ENCODE data around the gene ALG13.

Gene ALG13

DNA sequence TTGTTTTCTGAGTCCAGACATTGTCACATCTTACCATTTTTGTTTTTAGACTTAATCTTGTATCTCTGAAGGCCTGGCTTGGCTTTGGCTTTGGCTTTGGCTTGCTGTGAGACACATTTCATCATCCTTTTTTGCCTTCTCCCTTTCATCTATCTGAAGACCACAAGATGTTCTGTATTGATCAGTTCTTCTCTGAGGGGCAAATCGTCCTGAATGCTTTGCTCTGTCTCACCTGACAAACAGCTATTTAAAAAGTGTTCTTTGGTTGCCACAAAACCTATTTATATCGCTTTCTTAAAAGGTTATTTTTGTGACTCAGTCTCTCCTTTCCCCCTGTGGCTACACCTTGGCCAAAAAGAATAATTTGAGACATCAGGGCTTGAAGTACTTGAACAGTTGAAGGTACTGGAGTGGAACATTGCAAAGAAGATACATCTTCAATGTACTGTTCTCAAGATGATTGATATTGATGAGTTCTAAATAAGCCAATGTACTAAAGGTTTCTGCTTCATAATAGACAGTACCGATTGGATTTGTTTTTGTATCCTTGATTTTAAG, 80.7 kb downstream of the ALG13 start:
- Histone ChIP-seq H4K20me1 (ENCODE audit: low read depth, low read length) (no peaks in the 10 kb centered on the region), H3K79me2 (ENCODE audit: insufficient read depth, low read length) (no peaks in the 10 kb centered on the region), H3K27me3 (ENCODE audit: low read length) (no peaks in the 10 kb centered on the region), H3K9me2 (replicated peaks; ENCODE audit: insufficient read depth, low read length) (no peaks in the 10 kb centered on the region), H3K9me3 (ENCODE audit: insufficient read depth, low read length) (no peaks in the 10 kb centered on the region), H3K4me2 (ENCODE audit: low read depth, low read length, poor library complexity, severe bottlenecking) (no peak overlapping the region), H2AFZ (ENCODE audit: low read depth, low read length, severe bottlenecking) (no peak overlapping the region), H3K27ac (ENCODE audit: low read depth, low read length) (no peak overlapping the region), H3K36me3 (ENCODE audit: low read length) (peaks cover 3% of the 10 kb centered on the region; the same call in 1 of the 2 replicates), H3K4me3 (ENCODE audit: insufficient read depth, low read length, poor library complexity, severe bottlenecking) (no peak overlapping the region), H3F3A (ENCODE audit: insufficient read depth) (no peaks in the 10 kb centered on the region), H3K9ac (ENCODE audit: low read length) (no peak overlapping the region)
- TF ChIP-seq, protein P1, sequence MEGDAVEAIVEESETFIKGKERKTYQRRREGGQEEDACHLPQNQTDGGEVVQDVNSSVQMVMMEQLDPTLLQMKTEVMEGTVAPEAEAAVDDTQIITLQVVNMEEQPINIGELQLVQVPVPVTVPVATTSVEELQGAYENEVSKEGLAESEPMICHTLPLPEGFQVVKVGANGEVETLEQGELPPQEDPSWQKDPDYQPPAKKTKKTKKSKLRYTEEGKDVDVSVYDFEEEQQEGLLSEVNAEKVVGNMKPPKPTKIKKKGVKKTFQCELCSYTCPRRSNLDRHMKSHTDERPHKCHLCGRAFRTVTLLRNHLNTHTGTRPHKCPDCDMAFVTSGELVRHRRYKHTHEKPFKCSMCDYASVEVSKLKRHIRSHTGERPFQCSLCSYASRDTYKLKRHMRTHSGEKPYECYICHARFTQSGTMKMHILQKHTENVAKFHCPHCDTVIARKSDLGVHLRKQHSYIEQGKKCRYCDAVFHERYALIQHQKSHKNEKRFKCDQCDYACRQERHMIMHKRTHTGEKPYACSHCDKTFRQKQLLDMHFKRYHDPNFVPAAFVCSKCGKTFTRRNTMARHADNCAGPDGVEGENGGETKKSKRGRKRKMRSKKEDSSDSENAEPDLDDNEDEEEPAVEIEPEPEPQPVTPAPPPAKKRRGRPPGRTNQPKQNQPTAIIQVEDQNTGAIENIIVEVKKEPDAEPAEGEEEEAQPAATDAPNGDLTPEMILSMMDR (IDR thresholded peaks at IDR 0.05; ENCODE audit: insufficient read depth, low read length, poor library complexity, severe bottlenecking): no peak
- TF ChIP-seq EZH2phosphoT487 (conservative IDR thresholded peaks at IDR 0.05; ENCODE audit: low read length): no peak

DNA sequence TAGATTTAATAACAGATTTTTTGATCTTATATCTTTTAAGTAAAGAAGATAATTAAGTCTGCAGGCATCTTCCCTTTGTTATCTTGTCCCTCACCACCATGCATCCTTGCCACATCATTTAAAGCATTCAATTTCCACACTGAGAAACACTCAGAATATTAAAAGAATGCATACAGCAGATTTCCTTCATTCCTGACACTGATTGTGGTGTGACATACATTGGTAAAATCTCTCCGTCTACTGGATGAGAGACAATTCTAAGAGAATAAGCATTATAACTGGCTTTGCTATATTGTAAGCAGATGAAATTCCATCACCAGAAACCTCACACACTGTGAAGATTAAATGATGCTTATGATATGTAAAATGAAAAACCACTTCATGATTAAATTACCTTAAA, 97.6 kb downstream of the ALG13 start:
- Histone ChIP-seq H2AFZ (ENCODE audit: low read depth, low read length, severe bottlenecking) (no peak overlapping the region), H3K27ac (ENCODE audit: low read depth, low read length) (no peak overlapping the region), H4K20me1 (ENCODE audit: low read depth, low read length) (no peaks in the 10 kb centered on the region), H3K9ac (ENCODE audit: low read length) (no peak overlapping the region), H3K4me2 (ENCODE audit: low read depth, low read length, poor library complexity, severe bottlenecking) (no peak overlapping the region), H3F3A (ENCODE audit: insufficient read depth) (no peaks in the 10 kb centered on the region), H3K9me3 (ENCODE audit: insufficient read depth, low read length) (no peaks in the 10 kb centered on the region), H3K27me3 (ENCODE audit: low read length) (no peaks in the 10 kb centered on the region), H3K79me2 (ENCODE audit: insufficient read depth, low read length) (no peaks in the 10 kb centered on the region), H3K36me3 (ENCODE audit: low read length) (no peaks in the 10 kb centered on the region), H3K4me3 (ENCODE audit: insufficient read depth, low read length, poor library complexity, severe bottlenecking) (no peak overlapping the region), H3K9me2 (replicated peaks; ENCODE audit: insufficient read depth, low read length) (no peaks in the 10 kb centered on the region)
- TF ChIP-seq EZH2phosphoT487 (conservative IDR thresholded peaks at IDR 0.05; ENCODE audit: low read length): no peak
- TF ChIP-seq, protein P1 (IDR thresholded peaks at IDR 0.05; ENCODE audit: insufficient read depth, low read length, poor library complexity, severe bottlenecking): no peak

DNA sequence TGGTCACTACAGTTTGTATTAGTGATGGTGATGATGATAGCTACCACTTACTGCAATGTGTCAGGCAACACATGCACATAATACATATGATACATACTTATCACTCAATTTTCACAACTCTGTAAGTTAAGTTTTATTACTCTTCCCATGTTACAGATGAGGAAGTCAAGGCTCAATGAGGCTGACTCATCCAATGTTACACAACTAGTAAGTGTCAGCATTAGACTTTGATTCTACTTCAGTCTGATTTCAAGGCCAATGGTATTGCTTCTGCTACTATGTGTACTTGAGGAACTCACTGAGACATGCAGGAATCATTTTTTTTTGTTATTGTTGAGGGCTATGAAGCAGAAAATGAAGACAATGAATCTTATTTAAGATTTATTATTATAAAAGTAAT, 98.6 kb downstream of the ALG13 start:
- Histone ChIP-seq H3K36me3 (ENCODE audit: low read length) (no peaks in the 10 kb centered on the region), H3K79me2 (ENCODE audit: insufficient read depth, low read length) (no peaks in the 10 kb centered on the region), H3K9me3 (ENCODE audit: insufficient read depth, low read length) (no peaks in the 10 kb centered on the region), H3K27me3 (ENCODE audit: low read length) (no peaks in the 10 kb centered on the region), H3K9me2 (replicated peaks; ENCODE audit: insufficient read depth, low read length) (no peaks in the 10 kb centered on the region), H3F3A (ENCODE audit: insufficient read depth) (no peaks in the 10 kb centered on the region), H3K4me2 (ENCODE audit: low read depth, low read length, poor library complexity, severe bottlenecking) (no peak overlapping the region), H3K27ac (ENCODE audit: low read depth, low read length) (no peak overlapping the region), H2AFZ (ENCODE audit: low read depth, low read length, severe bottlenecking) (no peak overlapping the region), H3K9ac (ENCODE audit: low read length) (no peak overlapping the region), H3K4me3 (ENCODE audit: insufficient read depth, low read length, poor library complexity, severe bottlenecking) (no peak overlapping the region), H4K20me1 (ENCODE audit: low read depth, low read length) (no peaks in the 10 kb centered on the region)
- TF ChIP-seq, protein P1 (IDR thresholded peaks at IDR 0.05; ENCODE audit: insufficient read depth, low read length, poor library complexity, severe bottlenecking): no peak
- TF ChIP-seq EZH2phosphoT487 (conservative IDR thresholded peaks at IDR 0.05; ENCODE audit: low read length): no peak

Measured in SU-DHL-6 (cell line).